Activated CD8-positive, alpha-beta memory T cell treated with anti-CD3 and anti-CD28 coated beads, Interleukin-2, amount 50 U/mL, for 4 hours (primary cell): Measurements from ENCODE around the gene MLH3.

Source experiments
- DNase-seq: peaks from one replicate; pipeline ENCODE4 v3.0.0-alpha.2; 2020

MLH3 gene

DNA sequence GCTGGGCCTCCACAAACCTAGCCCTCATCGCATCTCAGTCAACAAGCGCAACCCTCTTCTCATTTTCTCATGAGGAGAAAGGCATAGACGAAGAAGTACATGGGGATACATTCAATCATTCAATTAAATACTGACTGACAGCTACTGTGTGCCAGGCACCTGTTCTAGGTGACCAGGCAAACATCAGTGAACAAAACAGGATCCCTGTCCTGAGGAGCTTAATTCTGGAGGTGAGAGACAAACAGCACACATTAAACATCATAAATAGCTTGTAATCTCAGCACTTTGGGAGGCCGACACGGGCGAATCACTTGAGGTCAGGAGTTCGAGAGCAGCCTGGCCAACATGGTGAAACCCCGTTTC, 12.9 kb upstream of the MLH3 start:
- DNase-seq = no peak

DNA sequence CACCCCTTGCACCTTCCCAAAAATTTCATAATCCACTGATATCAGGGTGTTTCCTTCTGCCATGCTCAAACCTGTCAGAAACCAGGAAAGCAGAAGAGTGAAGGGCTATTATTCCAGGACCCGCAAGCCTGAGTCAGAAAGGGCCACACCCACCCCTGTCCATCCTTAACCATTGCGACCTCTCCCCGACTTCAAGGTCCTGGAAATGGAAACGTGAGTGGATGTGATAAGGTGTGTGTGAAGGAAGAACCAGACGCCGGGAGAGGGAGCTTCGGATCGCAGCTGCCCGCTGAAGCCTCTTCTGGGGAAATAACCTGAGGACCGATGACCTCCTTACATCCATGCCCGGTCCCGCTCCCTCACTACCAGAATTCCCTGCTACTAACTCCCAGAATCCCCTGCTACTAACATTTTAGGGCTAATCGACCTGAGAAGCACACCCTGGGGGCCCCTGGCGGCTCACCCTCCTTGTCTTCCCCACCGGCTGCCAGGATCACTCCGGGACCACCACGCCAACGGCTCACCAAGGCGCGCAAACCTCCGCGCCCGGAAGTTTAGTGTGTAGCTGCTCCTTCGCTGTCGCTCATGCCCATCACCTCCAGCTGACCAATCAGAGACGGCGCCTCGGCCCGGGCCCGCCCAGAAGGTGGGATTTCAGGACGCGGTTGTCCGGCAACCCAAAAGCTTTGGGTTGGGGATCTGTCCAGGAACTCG, 12.4 kb upstream of the MLH3 start, which contains the start of gene ACYP1:
ACYP1 (minus strand) TSS at position 534 of the 714 bp plus-strand sequence; CDS start at position 63, 471 bp downstream.
- DNase-seq = peak; percentile 88

DNA sequence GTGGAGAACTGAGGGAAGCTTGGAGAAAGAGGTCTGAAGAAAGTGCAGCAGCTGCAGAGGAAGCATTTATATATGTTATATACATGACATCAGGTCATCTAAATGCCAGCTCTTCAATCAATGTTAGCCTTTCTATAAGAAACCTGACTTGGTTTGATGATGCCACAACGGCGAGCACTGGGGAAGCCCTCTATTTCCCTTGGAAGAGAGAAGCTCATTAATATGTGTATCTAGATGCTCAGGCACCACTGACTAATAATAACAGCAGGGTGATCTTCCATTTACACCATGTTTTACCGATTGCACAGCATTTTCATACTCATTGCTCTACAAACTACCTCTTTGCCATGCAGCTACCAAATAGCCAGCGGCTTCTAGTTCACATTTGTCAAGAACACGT, 11.7 kb upstream of the MLH3 start:
- DNase-seq = no peak

DNA sequence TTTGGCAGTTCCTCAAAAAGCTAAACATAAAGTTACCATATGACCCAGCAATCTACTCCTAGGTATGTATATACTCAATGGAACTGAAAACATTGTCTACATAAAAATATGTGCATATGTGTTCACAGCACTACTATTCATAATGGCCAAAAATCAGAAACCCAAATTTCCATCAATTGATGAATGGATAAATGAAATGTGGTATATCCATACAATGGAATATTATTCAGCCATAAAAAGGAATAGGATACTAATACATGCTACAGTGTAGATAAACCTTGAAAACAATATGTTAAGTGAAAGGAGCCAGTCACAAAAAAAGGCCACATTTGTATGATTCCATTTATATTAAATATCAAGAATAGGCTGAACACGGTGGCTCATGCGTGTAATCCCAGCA, 9.2 kb upstream of the MLH3 start:
- DNase-seq = no peak

DNA sequence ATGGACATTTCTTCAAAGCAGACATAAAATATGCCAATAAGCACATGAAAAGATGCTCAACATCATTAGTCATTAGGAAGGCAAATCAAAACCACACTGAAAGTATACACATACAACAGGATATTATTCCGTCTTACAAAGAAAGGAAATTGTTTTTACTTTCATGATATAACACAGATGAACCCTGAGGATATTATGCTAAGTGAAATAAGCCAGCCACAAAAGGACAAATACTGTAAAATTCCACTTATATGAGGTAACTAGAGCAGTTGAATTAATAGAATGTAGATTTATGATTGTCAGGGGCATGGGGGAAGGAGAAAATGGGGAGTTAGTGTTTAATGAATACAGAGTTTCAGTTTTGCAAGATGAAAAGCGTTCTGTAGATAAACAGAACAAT, 8.4 kb upstream of the MLH3 start:
- DNase-seq = no peak

DNA sequence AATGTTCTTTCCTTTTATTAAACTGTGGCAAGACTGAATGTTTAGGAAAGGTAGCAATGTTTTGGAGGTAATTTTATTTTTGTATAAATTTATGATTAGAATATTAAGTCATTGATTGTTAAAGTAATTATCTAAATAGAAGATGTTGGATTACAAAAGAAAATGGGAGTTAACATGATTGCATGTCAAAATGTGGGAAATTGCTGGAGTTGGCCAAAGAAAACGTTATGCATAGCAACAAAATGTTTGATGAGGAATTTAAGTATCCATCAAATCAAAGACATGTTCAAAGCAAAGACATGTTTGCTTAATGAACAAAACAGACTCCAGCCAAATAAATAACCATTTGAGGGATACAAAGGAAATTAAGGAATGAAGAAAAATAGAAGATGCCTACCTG, 3.2 kb upstream of the MLH3 start:
- no peak for DNase-seq

DNA sequence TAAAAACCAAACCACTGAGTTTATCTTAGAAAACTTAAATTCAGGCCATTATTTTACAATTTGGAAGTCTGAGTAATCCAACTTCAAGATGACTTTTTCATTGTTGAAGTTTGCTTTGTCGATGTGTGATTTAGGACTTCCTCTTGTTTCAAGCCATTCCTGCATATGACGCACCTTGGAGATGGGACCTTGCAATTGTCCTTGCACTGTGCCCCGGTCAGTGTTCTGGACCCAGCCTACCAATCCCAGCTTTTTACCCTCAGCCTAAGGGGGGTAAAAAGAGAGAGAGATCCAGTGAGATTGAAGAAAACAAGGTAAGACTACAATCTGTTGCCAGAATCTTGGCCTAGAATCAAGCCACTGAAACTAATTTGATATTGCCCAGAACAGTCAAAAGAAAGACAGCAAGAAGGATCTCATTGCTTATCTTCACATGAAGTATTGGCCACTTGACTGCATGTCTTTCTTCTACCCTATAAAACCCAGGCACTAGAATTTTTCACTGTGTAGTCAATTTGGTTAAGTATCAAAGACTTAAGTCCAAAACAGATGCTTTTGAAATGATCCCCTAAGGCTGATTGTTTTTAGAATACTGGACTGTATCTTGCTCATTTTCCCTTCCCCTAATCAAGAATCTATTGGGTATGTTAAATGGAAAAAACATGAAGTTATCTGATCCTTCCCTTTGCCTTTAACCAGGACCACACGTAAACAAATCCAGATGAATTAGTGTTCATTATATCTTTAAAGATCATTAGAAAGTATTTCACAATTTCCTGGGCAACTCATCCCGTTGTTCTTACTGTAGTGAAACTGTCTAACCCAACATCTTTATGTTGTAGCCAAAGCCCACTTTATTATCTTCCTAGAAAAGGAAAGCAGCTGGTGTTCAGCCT, 2.4 kb upstream of the MLH3 start:
- no peak for DNase-seq

DNA sequence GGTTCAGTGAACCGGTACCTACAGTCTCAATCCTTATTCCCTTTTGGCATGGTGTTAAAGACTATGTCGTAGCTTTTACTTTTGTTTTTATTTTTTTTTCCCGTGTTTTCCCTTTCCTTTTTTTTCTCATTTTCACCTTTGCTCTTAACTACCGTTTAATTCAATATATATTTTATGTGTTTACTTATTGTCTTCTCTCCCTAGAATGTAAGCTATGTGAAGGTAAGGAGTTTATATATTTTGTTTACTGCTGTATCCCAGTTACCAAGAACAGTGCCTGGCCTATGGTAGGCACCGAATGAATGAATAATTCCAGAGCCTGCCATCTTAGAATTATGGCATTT, 261 bp upstream of the MLH3 start:
- DNase-seq = no peak

DNA sequence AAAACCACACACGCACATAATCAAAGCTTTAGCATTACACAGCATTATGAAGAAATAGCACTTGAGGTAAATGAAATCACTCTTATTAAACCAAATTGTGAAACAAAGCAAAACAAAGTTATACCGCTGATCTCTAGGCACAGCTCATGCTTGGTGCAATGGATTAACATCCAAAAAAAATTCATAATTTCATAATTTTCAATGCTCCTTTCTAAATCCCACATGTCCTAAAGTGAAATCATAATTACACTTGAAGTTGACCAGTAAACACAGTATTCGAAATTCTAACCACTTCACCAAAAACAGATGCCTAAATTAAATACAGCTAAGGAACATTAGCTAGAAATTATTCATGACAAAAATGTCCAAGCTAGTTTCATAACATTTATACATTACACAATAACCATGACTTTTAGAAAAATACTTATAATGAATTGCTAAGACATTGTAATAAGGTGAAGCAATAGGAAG, 1.5 kb downstream of the MLH3 start:
- no peak for DNase-seq

DNA sequence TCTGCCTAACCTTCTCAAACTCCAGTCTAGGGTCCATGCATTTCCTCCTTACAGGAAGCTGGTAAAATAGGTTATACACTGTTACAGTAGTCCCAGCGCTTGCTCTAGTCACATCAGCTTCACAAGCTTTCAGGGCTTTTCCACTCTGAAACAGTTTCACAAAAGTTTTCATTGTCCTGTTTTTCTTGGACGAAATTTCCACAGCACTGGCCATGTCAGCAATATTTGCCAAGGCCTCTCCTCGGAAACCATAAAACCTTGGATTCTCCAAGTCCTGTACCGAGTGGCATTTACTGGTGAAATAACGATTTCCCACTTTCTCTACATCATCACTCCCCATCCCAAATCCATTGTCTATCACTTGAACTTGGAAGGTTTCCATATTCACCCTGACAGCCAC, 2.1 kb downstream of the MLH3 start:
- DNase-seq = no peak

DNA sequence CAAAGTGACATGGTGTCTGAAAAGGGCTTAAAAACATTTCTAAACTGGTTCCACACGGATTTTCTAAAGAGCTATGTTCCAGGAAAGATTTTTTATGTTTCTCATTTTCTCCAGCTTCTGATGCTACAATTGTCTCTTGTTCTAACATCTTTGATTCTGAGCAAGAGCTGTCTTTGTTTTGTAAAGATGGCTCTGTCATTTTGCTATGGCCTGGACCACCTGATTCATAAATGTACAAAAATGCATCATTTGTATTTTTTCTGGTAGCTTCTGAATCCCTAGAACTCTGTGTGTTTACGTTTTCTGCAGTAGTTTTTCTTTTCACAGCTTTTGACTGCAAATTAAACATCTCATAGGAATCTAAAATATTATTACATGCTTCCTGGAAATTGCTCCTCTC, 3.2 kb downstream of the MLH3 start:
- DNase-seq = no peak

DNA sequence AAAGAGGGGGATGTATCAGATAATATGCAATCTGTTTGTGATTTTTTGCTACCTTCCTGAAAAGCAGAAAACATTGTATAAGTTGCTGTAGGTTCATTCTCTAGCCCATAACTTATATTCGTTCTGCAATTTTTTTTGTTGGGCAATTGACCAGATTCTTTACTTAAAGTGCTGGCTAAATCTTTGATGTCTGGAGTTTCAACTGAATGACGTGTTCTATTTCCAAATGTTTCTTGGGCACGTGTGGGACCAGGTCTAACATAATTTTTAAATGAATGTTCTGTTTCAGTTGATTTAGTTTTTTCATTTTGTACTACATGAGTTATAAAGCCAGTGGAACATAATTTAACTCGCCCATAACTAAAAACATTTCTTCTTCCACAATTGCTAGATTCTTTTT, 3.8 kb downstream of the MLH3 start:
- no peak for DNase-seq

DNA sequence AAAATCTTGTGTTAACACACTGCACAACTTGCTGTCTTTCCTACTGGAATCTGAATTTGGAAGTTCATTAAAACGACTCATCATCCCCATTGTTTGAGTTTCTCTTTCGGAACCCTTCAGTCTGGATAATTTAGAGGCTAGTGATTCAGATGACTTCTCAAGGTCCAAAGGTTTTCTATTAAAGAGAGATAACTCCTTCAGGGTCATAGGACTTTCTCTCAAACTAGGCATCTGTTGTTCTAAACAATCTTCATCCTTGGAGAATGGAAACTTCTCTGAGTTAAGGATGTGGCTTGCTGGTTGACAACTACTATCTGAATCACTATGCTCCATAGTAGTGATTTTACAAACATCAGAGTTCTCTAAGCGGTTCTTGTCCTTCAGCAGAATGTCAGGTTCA, 4.4 kb downstream of the MLH3 start:
- no peak for DNase-seq

DNA sequence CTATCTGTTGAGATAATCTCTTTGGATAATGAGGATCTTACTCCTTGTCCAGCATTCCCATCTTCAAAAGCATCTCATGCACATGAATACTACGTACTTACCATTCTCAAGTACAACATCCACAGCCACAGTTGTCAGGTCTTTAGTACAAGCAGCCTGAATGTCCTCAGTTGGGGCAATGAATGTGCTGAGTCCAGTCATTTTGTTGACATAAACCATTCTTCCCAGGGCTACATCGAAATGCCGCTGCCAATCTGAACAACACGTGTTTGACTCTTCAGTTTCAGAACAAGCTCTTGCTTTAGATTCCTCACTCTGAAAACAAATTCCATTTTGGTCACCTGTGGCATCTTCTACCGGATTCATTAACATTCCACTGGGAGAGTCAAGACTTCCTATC, 5.0 kb downstream of the MLH3 start:
- no peak for DNase-seq

DNA sequence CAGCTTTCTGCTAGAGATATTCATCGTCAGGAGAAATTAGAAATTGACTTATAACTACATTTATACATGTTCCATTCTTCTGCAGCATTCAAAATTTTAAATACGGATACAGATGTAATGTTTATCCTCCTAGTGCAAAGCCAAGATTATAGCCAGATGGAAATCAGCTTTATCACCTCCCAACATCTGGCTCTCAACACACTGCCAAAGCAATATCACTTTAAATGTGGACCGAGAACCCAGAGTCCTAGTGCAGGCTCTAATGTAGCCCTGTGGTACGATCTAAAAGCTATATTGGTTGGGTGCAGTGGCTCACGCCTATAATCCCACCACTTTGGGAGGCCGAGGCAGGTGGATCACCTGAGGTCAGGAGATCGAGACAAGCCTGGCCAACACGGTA, 6.5 kb downstream of the MLH3 start:
- DNase-seq = no peak

DNA sequence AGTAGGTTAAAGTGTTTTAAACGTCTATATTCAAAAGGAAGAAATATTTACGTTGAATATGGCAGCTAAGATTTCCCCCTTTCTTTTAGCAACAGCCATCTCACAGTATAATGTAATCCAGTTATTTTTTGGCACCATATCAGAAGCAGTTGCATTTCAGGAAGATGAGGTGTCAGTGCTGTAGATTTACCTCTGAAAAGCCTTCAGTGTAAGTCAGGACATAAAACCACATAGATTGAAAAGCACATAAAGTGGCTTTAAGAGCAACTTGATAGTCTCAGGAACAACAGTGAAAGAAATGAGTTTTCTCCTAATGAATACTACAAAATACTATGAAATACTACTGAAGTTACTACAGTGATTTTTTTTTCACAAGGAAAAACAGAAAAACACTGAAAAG, 6.9 kb downstream of the MLH3 start:
- no peak for DNase-seq

DNA sequence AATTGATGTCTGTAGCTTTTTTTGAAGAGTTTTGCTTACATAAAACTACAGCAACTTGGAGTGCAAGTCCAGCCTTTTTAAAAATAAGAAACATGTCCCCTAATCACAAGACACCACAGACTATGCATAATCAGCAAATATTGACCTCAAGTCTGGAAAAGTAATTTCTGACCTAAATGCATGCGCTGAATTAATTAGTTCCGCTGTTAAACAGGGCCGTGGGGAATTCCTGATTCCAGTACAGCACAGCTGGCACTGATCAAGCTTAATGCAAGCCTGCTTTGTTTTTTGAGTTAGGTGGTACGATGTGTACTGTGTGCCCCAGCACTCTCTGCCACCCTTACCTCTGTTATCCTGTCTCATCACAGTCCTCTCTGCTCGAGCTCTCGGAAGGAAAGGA, 9.2 kb downstream of the MLH3 start:
- no peak for DNase-seq

DNA sequence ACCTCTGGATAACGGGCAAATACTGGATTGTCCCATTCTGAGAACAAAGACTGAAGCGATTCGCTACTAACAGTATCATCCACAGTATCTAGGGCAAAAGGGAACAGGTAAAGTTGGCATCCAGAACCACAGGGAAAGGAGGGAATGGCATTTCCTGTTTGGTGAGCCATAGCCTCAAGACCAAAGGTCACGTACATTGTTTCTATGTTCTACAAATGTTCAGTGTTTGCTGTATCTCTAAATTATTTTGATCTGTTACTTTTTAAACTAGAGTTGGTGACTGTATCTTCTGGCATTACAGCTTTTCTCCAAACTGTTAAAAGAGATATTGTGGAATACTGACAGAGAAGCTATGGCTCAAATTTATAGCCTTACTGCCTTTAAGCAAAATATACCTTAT, 9.7 kb downstream of the MLH3 start:
- no peak for DNase-seq

DNA sequence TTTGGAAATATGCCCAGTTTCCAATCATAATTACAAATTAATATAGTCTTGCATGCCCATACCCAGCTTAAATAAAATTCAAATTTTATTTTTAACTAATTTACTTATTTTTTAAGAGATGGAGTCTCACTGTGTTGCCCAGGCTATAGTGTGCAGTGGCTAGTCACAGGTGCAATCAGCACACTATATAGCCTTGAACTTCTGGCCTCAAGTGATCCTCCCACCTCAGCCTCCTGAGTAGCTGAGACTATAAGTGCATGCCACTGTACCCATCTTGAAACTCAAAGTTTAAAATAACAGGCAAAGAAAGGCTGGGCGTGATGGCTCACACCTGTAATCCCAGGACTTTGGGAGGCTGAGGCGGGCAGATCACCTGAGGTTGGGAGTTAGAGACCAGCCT, 10.3 kb downstream of the MLH3 start:
- no peak for DNase-seq

DNA sequence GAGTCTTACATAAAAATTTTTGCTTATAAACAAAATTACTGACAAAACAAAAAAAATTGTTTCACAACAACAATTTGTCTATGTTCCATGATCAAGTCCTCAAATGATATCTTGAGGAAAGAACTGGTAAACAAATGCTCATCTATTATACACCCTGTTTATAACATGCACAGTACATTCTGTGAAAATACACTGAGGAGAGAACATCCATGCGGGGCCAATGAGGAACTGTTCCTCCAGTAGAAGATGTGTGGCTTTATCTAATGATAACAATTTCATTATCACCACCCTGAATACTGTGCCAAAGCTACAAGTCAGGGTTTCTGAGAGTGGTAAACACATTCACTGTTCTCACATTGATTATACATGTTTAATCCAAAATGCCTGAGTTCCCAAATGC, 10.8 kb downstream of the MLH3 start:
- no peak for DNase-seq

DNA sequence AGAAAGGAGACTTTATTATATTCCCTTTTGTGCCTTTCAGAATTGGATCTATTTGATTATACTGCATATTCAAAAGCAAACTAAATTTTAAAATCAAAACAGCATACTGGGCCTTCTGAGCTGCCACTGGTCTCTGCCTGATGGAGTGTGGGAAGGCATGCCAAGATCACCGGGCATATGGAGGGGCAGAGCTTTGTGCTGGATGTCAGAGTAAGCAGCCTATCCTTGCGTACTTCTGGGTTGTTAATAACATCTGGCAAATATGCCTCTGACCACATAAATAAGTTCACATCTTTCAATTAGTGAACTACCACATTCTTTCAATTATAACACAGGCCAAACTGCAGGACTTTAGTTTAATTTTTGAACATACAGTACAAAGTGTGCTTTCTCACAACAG, 18.3 kb downstream of the MLH3 start:
- no peak for DNase-seq

DNA sequence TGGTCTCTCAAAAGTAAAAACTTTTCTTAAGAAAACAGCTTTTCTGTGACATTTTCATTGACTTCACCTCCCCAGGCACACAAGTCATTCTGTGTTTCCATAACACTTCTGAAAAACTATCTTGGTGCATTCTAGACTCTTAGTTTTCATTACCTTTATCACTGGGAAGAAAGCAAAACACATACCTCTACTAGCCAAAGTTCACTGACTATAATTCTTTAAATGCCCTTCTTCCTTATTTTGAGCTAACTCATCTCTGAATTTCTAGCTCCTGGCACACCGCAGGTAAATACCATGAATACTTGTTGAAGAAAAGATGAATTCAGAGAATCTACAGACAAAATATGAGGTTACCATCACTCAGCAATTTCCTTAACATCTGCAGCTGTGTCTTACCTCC, 21.1 kb downstream of the MLH3 start:
- no peak for DNase-seq

DNA sequence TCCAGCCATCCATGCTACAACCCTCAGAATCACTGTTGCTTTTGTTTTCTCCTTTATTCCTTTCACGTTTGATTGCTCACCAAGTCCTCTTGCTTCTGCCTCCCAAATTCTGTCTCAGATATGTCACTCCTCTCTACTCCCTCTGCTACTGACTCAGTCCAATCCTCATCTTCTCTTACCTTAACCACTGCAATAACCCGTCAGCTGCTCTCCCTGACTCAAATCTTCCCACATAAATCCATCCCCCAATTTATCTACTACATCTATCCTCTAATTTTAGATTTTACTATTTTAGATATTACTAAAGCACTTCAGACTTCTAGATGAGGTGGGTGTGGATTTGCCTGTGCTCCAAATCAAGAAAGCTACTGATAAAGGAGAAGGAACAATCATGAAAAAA, 25.4 kb downstream of the MLH3 start:
- no peak for DNase-seq

DNA sequence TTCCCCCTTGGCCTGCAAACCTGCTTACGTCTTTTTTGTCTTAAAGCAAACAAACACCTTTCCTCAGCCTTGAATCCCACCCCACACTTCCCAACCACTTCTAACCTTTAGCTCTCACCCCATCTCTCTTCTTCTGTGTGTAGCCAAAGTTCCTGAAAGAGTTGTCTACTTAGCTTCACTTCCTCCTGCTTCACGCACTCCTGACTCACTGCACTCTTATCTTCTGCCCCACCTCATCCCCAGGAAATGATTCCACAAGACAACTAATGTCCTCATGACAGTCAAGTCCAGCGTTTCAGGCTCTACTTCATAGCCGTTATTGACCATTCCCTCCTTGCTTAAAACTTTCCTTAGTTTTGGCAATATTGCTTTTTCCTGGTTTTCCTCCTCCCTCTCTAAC, 26.2 kb downstream of the MLH3 start:
- no peak for DNase-seq

DNA sequence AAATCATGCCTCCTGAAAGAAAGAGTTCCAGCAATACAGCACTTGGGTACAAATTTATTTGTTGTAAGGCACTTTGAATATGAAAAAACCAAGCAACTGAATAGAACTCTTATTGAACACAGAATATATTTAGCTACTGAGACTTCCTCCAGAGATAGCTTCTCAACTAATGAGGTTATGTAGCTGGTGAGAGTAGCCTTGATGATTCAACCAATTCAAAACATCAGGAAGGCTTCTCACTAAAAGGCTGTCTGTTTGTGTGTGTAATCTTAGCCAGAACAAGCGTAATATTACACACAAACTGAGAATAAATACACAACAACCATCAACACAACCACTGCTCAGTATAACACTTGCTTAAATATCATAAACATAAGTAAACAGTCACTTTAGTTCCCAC, 28.2 kb downstream of the MLH3 start:
- DNase-seq = no peak
